ENCODE results near the gene ZNF775.

Gene ZNF775

DNA sequence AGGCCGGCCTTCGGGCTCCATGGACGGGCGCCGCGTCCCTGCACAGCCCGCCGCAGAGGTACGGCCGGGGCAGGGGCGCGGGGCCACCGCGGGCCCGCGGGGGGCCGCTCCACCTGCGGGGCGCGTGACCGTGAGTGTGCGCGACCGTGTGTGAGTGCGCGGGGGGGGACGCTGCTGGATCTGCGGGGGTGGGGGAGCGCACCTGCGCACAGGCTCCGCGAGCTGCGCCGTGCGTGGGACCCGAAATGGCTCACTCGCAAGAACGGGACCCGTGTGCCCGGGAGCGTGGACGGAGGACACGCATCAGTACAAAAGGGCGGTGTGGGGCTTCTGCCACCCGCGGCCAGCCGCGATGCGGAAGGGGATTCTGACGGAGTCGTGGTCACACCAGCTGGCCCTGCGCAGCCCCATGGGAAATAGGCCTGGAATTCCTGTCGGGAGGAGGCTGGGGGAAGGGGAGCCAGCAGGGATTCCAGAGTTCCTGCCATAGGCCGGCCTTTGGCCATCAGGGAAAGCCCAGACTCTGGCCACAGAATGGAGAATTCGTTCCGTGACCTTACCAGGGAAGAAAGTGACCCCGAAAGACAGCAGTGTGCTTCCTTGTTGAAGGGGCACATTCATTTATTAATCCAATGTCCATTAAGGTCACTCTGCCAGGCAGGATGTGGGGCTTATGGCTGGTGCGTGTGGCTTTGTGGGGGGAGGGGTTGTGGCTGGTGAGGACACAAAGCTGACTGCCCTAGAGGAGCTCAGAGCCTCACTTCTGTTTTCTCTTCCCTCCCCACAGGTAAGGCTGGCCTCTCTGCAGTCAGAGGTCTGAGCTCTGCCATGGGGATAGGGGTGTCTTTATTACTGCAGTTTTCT is 10.0 kb upstream of the ZNF775 start:
- DNase-seq (ENCODE audit: low read depth): no peak

DNA sequence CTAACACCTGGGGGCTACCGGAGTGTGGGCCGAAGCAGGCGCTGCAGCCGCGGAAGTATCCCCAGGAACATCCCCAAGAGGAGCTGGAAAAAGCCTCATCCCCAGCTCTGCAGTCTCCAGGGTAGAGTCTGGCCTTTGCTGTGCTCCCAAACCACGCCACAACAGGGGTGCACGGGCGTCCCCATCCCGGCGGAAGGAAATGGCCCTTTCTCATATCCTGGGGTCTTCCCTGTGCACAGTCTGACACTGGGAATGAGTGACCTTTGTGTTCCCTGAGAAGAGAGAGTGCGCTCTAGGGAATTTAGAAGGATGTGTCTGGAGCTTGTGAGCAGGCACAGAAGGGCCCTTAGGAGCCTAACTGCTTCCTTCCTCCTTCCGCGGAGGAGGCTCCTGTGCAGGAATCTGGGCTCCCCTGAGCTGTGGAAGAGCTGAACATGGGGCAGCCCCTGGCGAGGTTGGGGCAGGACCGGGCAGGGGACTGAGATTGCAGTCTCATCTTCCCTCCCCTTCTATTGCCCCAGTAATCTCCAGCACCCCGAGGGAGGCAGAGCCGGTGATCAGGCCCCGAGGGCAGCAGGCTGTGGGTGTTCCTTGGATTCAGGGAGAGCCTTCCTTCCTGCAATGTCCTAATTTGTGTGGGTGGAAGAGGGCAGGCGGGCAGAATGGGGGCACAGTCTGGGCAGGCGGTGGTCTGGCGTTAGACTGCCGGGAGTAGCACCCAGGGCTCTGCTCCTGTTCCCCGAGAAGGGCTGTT is 9.2 kb upstream of the ZNF775 start:
- DNase-seq (ENCODE audit: low read depth): no peak

DNA sequence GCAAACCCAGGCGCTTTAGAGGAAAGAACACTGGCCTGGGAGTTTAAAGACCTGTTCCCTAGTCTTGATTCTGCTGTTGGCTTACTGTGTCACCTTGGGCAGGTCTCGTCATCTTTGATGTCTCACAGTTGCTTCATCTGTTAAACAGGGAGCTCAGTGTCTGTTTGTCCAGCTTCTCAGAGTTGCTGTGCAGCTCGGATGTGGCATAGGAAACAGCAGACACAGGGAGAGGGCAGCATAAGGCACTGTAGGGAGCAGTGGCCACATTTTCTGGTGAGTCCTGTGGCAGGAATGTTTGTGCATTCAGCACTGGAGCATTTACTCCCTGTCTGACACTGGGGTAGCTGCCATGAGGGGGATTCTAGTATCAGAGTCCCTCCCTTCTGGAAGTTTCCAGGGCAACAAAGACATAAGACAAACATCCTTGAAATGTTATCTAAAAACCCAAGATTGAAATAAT is 8.5 kb upstream of the ZNF775 start:
- peak; percentile 51 for DNase-seq (ENCODE audit: low read depth)

DNA sequence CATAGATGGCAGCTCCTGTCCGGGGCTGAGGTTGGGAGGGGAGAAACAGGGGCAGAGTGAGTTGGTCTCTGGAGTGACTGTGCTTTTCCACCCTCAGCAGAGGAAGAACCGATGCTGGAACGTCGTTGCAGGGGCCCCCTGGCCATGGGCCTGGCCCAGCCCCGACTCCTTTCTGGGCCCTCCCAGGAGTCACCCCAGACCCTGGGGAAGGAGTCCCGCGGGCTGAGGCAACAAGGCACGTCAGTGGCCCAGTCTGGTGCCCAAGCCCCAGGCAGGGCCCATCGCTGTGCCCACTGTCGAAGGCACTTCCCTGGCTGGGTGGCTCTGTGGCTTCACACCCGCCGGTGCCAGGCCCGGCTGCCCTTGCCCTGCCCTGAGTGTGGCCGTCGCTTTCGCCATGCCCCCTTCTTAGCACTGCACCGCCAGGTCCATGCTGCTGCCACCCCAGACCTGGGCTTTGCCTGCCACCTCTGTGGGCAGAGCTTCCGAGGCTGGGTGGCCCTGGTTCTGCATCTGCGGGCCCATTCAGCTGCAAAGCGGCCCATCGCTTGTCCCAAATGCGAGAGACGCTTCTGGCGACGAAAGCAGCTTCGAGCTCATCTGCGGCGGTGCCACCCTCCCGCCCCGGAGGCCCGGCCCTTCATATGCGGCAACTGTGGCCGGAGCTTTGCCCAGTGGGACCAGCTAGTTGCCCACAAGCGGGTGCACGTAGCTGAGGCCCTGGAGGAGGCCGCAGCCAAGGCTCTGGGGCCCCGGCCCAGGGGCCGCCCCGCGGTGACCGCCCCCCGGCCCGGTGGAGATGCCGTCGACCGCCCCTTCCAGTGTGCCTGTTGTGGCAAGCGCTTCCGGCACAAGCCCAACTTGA is 7.8 kb upstream of the ZNF775 start:
- DNase-seq (ENCODE audit: low read depth): no peak

DNA sequence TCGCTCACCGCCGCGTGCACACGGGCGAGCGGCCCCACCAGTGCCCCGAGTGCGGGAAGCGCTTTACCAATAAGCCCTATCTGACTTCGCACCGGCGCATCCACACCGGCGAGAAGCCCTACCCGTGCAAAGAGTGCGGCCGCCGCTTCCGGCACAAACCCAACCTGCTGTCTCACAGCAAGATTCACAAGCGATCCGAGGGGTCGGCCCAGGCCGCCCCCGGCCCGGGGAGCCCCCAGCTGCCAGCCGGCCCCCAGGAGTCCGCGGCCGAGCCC is 7.2 kb upstream of the ZNF775 start:
- DNase-seq (ENCODE audit: low read depth): no peak

DNA sequence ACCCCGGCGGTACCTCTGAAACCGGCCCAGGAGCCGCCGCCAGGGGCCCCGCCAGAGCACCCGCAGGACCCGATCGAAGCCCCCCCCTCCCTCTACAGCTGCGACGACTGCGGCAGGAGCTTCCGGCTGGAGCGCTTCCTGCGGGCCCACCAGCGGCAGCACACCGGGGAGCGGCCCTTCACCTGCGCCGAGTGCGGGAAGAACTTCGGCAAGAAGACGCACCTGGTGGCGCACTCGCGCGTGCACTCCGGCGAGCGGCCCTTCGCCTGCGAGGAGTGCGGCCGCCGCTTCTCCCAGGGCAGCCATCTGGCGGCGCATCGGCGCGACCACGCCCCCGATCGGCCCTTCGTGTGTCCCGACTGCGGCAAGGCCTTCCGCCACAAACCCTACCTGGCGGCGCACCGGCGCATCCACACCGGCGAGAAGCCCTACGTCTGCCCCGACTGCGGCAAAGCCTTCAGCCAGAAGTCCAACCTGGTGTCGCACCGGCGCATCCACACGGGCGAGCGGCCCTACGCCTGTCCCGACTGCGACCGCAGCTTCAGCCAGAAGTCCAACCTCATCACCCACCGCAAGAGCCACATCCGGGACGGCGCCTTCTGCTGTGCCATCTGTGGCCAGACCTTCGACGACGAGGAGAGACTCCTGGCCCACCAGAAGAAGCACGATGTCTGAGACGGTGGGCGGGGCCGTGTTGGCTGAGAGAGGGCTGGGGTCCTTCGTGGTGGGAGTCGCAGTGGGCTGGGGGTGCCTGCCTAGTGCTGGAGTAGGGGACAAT is 6.7 kb upstream of the ZNF775 start:
- no peak for DNase-seq (ENCODE audit: low read depth)

DNA sequence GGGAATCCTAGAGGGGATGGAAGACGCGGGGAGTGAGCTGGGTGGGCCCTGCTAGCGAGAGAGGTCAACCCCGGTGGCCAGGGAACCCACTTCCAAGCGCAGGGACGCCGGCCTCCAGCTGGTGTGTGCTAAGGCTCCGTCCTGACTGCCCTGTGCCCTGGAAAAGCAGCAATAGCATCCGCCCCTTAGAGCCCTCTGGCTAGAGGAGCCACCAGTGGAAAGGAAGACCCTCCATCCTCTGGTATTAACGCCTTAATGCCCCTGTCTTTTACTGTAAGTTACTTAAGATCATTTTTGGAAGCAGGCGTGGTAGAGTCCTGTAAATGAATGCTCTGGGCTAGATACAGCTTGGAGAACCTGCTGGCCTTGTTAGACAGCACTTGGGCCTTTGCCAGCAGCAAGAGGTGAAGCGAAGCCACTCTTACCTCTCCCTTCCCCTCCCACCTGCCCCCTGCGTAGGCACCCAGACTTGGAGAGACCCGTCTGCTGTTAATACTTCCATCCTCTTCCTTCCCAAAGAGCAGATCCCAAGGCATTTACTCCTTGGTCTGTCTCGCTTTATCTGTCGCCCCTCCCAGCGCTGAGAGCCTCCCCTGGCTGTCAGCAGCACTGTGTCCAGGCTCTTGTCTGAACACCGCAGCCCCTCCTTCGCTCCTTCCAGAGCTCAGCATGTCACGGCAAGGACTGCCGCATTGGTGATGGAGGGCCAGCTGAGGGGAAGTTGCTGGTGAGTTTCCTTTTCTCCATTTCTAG is 5.9 kb upstream of the ZNF775 start:
- DNase-seq (ENCODE audit: low read depth): no peak

DNA sequence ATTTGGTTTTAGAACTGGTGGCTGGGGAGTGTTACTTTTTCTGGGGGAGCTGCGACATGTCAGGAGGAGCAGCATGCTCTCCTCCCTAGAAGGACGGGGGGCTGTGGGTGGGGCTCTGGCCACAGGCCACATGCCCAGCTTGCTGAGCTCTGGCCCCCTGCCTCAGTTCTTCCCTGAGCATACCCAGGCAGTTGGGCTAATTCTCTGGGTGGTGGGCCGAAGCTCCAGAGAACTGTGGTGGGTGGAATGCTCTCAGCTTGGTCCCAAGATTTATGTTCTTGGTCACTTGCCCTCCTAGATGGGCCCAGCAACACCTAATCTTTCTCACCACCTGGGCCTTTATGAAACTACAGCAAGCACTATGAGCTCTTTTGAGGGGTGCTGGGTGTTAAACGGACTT is 5.1 kb upstream of the ZNF775 start:
- DNase-seq (ENCODE audit: low read depth): no peak

DNA sequence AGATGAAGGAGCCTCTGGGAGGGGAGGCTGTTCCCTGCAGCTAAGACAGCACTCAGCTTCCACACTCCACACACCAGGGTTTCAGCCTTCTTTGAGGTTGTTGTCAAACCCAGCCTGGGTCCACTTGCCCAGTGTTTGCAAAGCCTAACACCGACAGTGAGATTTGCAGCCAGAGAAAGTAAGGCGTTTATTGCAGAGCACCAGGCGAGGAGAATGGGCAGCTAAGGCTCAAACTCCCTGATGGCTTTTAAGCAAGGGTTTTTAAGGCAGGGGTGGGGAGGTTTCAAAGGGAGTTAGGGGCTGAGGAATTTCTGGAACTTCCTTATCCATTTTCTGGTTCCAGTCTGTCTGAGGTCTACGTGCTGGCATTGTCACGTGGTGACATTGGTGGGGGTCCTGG is 4.7 kb upstream of the ZNF775 start:
- DNase-seq (ENCODE audit: low read depth): no peak

DNA sequence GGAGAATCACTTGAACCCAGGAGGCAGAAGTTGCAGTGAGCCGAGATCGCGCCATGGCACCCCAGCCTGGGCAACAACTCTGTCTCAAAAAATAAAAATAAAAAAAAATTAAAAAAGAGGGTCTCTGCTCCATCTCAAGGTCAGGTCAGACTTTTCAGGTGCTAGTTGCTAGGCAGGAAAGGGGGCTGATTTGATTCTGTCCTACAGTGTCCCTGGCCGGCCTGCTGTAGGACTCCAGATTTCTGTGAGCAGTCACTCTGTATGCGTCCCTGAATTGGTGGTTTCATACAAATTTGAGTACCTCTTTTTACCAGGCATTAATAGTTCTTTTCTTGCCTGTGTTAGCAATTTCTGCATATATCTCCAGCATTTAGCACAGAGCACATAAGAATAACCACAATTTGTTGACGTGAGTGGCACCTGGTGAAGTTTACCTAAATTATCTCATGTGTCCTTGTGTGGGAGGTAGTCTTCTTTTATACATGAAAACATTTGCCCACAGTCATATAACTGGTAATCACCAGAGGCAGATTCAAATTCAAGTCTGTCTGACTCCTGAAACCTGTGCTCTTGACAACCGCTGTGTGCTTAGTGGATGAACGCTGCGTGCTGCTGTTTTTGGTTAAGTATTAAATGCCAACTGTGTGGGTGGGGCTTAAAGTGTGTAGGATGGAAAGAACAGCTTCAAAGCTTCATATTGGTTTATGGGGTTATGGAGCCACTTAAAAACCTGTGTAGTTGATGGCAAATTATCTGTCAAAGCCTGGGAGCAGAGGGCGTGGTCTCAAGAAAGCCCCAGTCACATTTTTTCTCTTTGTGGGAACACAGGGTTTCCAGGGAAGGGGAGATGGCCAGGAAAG is 3.2 kb upstream of the ZNF775 start:
- DNase-seq (ENCODE audit: low read depth): no peak

DNA sequence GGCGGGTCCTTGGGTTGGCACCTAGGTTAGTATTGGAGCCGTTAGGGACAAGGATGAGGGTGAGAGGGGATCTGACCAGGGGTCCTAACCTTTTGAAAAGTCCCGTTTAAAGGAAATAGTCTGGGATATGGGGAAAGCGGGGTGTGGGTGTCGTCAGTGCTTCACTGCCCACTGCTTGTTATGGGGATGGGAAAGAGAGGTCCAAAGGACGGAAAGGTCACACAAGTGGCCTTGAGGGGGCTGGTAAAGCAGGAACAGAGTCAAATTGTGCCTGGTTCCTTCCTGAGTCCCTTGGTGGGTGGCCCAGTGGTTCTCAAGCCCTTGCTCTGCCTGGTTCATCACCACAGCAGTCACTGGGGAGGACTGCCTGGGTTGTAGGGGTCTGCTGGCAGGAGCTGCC is 2.6 kb upstream of the ZNF775 start:
- DNase-seq (ENCODE audit: low read depth): no peak

DNA sequence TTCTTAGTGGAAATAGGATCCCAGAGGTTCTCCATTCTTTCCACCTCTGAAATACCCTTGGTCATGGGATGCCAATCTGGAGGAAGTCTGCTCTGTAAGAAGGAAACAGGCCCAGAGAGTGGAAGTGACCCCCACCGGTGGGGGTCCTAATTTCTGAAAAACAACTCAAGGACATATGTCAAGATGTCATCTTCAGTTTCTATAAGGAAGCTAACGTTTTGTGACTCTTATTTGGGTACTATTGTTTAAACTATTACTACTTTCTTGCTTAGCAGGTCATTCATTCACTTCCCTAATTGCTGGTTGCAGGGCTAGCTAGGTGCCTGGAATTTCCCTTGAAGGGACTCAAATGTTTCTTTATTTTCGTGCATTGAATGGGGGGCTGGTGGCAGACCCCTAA is 1.9 kb upstream of the ZNF775 start:
- DNase-seq (ENCODE audit: low read depth): no peak

DNA sequence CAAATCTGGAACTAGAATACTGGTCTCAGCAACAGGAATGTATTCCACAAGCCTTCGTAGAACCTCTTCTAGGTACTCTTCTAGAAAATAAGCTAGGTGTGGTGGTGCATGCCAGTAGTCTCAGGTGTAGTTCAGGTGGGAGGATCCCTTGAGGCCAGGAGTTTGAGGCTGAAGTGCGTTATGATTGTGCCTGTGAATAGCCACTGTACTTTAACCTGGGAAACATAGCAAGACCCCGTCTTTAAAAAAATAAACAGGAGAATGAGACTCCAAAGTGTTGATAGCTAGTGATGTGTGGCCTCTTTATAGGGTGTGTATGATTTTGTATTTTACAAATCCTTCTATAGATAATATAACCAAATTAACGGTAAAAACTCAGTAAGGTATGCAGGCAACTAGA is 1.5 kb upstream of the ZNF775 start:
- no peak for DNase-seq (ENCODE audit: low read depth)

DNA sequence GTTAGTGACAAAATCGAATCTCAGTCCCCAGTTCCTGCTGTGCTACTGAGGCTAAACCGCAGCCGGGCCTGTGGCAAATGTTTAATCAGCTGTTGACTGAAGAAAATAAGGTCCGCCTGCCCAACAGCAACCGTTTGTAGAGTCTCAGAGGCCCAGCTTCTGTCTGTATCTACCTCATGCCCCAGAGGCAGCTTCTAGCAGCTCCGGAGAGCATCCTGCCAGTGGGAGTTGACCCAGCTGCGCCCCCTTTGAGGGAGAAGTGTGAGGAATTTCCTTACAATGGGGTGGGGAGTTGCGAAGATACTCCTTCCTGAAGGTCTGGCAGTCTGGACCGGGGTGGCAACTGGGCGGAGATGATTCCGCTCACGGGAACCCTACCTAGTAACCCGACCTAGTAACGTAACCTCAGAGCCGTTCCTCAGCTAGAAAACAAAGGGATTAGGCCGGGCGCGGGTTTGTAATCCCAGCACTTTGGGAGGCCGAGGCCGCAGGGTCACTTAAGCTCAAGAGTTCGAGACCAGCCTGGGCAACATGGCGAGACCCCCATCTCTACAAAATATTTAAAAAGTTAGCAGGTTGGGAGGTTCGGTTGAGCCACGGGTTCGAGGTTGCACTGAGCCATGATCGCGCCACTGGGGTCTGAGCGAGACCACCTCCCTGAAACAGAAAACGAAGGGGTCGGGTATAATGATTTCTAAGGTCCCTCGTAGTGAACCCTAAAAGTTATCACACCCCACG is 846 bp upstream of the ZNF775 start:
- DNase-seq (ENCODE audit: low read depth): no peak

DNA sequence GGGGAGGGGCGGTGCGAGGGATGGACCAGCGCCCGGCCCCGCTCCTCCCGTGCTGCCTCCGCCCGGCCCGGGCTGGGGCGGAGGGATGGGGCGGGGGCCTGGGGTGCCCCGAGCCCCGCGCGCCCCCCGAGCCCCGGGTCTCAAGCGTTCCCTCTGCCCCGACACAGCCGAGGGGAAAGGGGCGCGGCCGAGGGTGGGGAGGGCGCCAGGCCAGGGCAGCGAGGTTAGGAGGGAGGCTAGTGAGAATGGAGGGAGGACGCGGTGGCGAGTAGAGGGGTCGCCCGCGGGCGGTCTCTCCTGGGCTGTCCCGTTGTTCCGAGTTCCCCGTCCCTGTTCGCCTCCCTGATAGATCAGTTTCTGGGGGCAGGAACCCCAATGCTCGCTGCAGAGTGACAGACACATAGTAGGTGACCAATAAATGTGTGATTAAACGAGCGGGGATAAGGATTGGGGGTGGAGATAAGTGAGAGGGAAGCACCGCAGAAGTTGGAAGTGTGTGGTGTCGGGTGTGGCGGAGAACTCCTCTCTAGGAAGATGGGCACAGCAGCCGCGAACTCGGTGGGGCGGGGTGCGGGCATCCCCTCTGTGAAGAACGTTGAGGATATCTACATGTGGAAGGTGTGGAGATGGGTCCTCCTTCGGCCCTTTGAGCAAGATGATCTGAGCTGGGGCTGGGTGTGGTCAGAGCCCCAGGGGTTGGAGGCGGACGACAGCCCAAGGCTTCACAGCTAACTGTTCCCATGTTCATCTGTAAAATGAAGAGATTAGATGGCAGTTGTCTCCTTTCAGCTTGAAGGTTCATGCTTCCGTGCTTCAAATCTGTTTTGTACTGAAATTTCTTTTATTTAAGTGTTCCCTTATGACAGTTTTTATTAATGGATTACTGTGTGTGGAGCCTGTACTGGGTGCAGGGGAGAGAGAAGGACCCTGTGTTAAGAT is 580 bp downstream of the ZNF775 start:
- no peak for DNase-seq (ENCODE audit: low read depth)

DNA sequence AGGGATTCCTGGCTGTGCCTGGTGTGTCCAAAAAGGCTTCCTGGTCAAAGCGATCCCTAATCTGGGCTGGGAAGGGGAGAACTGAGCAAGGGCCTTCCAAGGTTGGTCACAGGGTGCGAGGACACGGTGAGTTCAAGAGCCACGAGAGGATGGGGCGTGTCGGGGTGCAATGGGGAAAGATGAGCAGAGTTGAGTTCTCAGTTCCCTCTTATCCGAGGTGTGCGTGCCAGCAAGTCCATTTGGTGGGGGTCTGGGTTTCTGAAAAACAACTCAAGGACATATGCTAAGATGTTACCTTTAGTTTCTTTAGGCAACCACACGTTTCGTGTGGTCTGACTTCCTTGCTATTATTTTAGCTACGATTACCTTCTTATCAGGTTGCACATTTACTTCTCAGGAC is 1.3 kb downstream of the ZNF775 start:
- no peak for DNase-seq (ENCODE audit: low read depth)

DNA sequence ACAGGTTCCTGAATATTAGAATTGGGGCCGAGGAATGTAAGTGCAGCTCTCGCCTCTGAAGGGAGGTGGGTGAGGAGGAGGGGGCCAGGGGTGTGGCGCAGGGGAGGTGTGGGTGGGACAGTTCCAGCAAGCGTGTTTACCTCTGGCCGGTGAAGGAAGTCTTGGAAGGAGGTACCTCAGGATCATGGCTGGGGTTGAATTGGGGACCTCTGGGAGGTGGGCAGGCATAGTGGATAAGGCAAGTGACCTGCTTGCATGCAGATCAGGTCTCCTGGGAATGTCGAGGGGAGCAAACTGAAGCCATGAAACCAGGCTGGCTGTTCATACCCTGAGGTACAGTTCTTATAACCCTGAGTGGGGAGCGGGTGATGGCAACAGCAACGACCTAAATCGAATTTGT is 2.0 kb downstream of the ZNF775 start:
- no peak for DNase-seq (ENCODE audit: low read depth)

DNA sequence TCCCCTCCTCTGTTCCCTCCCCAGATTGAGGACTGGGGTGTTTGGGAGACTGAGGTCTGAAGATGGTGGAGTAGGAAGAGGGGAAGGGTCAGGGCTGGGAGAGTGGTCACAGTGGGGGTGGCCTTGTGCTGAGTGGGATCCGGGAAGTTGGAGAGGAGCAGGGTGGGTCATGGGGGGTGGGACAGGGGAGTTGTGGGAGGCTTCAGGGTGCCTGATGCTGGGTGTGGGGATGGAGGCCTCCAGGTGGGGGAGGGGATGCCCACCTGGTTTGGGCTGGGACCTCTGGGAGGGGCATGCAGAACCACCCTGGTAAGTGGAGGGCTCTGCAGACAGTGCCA is 2.6 kb downstream of the ZNF775 start:
- no peak for DNase-seq (ENCODE audit: low read depth)

All from stromal cell of bone marrow (primary cell).